GM12892 (cell line): ENCODE data around the gene SLC46A2. TPM values are rescaled to one million over a fixed set of nuclear protein-coding genes. Genes with fewer than 3 reads are reported as not detected.

ENCODE experiments used
- DNase-seq: peaks from one replicate; pipeline ENCODE4 v3.0.0; 2011; ENCODE audit not compliant: insufficient read length
- FAIRE-seq: peaks from 2 replicates; lab custom pipeline; 2011; peaks lifted over from hg19 to GRCh38; lab: Jason Lieb, UNC
- POLR2A ChIP-seq: IDR thresholded peaks from 2 replicates; pipeline ENCODE4 v1.6.1; 2011; ENCODE audit warnings: low read depth, low read length, control low read depth
- POLR2AphosphoS5 ChIP-seq: IDR thresholded peaks from 2 replicates; pipeline ENCODE4 v1.6.1; 2011; ENCODE audit warnings: low read depth, low read length, control low read depth
- TAF1 ChIP-seq: IDR thresholded peaks from 2 replicates; pipeline ENCODE4 v1.6.1; 2011; ENCODE audit warnings: low read depth, mild to moderate bottlenecking, control low read depth, low read length, borderline replicate concordance
- polyA plus RNA-seq: library from polyadenylated mRNA; unstranded; fragments of >200 nt; gene quantifications from one replicate; pipeline ENCODE4 v1.2.1, GENCODE V29; 2012; ENCODE audit warnings: missing spikeins, inconsistent platforms; ENCODE audit not compliant: missing spikeins

SLC46A2 gene, protein sequence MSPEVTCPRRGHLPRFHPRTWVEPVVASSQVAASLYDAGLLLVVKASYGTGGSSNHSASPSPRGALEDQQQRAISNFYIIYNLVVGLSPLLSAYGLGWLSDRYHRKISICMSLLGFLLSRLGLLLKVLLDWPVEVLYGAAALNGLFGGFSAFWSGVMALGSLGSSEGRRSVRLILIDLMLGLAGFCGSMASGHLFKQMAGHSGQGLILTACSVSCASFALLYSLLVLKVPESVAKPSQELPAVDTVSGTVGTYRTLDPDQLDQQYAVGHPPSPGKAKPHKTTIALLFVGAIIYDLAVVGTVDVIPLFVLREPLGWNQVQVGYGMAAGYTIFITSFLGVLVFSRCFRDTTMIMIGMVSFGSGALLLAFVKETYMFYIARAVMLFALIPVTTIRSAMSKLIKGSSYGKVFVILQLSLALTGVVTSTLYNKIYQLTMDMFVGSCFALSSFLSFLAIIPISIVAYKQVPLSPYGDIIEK
- not detected for polyA plus RNA-seq

DNA sequence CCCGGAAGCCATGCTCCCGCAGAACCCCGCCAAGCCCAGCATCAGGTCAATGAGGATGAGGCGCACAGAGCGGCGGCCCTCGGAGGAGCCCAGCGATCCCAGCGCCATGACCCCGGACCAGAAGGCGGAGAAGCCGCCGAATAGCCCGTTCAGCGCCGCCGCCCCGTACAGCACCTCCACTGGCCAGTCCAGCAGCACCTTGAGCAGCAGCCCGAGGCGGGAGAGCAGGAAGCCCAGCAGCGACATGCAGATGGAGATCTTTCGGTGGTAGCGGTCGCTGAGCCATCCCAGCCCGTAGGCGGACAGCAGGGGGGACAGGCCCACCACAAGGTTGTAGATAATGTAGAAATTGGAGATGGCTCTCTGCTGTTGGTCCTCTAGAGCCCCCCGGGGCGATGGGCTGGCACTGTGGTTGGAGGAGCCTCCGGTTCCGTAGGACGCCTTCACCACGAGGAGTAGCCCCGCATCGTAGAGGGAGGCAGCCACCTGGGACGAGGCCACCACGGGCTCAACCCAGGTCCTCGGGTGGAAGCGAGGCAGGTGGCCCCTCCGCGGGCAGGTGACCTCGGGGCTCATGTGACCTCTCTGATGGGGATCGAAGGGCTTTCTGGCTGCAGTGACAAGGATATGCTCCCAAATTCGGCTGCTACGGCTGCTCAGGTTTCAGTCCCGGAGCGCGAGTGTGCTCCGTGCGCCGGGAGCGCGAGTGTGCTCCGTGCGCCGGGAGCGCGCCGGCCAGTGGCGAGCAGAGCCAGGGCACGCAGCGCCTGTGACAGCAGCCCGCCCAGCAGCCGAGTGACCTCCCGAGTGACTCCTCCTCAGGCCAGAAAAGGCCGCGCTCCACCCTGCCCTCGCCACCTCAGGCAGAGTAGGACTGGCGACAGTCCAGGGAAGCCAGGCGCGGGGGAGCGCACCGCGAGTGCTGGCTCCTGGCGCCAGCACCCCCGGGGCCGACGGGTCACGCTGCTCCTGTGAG lies at the start of gene SLC46A2:
TSS of gene SLC46A2 (minus strand) at position 771 of the 976 bp plus-strand sequence. CDS start at position 576, 195 bp downstream.
- no peak for TF ChIP-seq POLR2AphosphoS5
- no peak for TF ChIP-seq POLR2A
- TF ChIP-seq TAF1, result no peak
- no peak for DNase-seq
- no peak for FAIRE-seq

DNA sequence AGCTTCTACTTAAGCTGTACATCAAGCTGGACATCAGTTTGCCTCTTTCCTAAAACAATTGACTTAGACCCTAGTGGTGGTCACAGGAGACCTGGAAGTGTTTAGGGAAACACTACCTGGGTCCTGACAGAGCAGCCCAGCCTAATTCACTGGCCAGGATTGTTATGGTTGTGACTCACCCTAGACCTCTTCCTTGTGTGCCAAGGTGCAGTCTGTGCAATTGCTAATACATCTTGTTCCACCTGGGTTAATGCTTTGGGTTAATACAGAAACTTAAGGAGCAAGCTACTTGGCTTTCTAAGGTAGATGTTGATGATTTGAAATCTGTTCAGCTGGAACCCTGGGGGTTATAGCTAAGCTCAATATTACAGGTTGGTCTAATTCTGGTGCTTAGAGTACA lies 48.7 kb upstream of the SLC46A2 start:
- TF ChIP-seq TAF1 (no peak), POLR2AphosphoS5 (no peak), POLR2A (no peak)
- DNase-seq (no peak), FAIRE-seq (no peak)

DNA sequence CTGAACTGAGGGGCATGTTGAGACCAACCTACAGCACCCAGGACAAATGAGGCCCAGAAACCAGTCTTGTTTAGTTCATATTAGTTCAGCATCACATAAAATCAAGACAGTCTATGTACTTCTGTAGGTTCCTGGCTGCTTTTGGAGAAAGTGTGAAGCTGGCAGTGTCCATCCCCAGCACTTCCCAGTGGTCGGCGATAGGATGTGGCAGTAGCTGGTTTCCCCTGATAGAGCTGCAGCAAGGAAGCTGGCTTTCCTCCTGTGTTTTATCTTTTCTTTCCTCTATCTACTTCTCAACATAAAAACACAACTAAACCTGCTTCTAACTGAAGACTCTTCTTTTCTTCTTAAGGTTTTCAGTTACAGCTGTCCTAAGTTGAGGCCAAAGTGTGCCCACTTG lies 43.0 kb upstream of the SLC46A2 start:
- TF ChIP-seq POLR2AphosphoS5 (no peak), TAF1 (no peak)
- no peak for FAIRE-seq
- no peak for DNase-seq

DNA sequence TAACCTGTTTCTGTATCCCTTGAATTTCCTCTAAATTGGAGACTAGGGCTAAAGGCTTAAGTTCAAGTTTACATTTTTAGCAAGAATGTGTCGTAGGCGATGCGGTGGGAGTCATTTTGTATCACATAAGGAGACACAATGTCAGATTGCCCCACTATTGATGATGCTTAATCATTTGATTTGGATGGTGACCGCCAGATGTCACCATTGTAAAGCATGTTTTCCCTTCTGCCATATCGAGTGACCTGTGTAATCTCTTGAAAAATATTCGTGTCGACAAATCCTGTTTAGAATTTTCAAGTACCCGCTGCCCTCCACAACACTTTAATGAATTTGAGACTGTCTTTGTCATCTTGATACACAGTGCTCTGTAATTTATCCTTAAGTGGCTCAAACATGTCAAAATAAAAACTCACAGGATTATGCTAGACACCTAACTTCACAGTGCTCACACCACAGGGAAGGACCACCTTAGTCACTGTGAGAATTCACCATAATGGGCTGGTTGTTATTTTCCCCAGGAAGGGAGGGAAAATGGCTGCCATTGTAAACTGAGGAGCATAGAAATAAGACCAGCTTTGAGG lies 34.5 kb upstream of the SLC46A2 start:
- DNase-seq (no peak), FAIRE-seq (peak; percentile 42)
- no peak for TF ChIP-seq POLR2AphosphoS5
- TF ChIP-seq TAF1, result no peak
- TF ChIP-seq POLR2A, result no peak

DNA sequence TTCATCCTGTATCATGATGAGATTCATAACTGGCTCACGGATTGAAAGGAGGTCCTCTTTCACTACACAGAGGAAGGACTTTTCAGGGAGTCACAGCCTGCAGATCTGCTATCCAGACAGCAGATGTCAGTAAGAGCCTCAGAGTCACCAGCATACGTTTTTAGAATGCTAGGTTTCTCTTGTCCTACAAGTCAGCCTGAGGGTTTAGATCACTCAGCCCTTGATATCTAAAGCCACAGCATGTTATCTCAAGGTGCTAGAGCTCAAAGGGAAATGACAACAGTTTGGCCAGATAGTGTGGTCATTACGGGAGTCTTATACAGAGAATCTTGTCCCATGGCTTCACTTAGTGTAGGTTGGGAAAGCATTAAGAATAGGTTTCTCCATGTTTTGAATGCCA lies 30.9 kb upstream of the SLC46A2 start:
- no peak for DNase-seq
- TF ChIP-seq TAF1, result no peak
- TF ChIP-seq POLR2A, result no peak
- no peak for TF ChIP-seq POLR2AphosphoS5
- FAIRE-seq, result no peak

DNA sequence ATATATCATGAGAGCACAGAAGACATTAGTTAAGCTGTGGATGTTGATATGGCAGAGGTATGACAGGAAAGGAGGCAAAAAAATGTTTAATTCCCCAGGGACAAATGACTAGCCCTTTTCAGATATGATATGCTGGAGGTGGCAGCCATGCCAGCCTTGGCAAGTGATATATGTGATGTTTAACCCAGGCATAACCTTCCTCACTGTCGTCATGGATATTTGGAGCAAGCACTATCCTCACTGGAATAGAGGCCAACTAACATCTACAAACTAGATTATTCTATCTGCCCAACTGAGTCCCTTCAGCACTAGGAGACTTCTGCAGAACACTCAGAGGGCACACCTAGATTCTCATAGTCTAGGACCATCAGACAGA lies 27.3 kb upstream of the SLC46A2 start:
- DNase-seq, result no peak
- TF ChIP-seq POLR2A, result no peak
- TF ChIP-seq TAF1, result no peak
- no peak for TF ChIP-seq POLR2AphosphoS5
- FAIRE-seq, result no peak

DNA sequence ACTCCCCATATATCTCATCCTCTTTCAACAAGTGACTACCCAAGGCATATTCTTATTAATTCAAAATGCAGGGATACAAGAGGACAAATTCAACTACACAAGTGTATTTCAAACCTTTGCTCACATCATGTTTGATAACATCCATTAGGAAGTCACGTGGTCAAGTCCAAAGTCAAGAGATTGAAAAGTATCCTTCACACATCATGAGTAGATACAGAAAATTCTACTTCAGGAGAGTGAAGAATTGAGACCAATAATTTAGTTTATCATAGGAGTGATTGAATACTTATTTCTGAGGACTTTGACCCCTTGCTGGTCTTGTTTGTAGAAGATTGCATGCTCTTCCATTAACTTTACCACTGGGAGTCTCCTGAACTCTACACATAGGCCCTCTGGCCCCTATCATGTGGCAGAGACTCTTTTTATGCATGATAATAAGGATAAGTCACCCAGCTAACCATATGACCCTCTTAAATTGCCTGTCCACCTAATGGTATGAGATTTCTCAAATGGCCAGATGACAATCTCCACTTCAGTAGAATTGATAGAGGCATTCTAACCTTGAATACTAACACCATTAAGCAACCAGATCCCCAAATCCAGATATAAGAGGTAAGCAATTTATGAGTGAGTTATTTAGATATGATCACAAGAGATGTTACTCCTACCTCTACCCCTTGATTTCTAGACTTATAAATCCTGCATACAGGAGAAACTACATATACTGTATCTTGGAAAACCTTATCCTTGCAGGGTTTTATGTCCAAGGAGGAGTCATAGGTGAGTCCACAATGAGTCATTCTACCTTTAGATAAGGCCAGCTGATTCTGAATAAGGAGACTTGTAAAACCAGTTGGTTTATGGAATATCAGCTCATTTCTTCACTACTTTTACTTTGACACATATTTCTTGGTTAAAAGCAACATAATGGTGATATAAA lies 26.6 kb upstream of the SLC46A2 start:
- TF ChIP-seq POLR2A, result no peak
- no peak for TF ChIP-seq TAF1
- no peak for TF ChIP-seq POLR2AphosphoS5
- DNase-seq (no peak), FAIRE-seq (no peak)

DNA sequence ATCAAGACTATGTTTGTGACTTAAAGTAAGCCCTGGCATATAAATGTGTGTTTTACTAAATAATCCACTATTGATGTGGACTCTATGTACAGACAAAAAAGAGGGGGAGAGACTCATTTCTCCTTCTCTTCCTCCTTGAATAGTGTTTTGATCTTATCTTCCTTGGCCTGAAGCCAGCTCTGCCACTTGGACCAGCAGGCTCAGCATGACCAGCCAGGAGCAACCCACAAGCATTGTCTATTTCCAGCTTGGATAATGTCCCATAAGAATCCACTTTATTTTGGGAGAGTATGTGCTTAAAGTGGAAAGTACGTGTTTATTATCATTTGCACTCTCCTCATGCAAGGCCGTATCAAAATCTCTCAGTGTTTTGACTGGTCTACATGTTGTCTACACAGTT lies 23.8 kb upstream of the SLC46A2 start:
- DNase-seq, result no peak
- TF ChIP-seq TAF1 (no peak), POLR2A (no peak), POLR2AphosphoS5 (no peak)
- FAIRE-seq, result no peak

DNA sequence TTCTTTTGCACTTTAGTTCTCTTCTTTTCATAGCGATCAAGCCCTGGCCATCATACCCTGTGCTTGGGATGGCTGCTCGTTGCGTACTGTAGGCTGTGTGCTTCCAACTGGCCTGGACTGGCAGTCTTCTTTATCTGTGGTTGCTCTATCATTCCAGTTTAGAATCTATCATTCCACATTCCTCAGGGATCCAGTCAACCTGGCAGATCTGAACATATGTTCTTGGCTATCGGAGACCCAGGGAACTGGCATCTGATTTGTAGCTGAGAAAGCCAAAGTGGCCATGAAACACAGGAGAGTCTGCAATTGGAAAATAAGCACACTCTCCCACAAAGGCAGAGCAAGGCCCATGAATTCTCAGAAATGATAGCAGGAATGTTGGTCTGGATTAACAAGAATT lies 22.6 kb upstream of the SLC46A2 start:
- DNase-seq (no peak), FAIRE-seq (no peak)
- TF ChIP-seq POLR2AphosphoS5 (no peak), TAF1 (no peak), POLR2A (no peak)

DNA sequence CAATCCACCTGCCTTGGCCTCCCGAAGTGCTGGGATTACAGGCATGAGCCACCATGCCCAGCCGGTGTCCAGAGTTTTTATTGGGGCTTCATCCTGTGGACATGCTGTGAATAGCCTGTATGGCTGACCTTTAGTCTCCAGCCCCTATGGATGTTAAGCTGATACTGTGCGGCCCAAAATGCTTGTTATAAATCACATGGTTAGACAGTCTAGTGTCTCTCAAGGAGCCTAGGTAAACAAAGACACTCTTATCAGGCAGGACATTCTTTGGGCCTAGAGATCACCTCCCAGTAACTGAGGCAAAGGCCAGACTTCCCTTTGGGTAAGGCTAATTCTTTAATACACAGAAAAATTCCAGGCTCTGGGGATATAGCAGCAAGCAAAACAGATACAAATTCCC lies 22.0 kb upstream of the SLC46A2 start:
- TF ChIP-seq TAF1 (no peak), POLR2AphosphoS5 (no peak), POLR2A (no peak)
- DNase-seq (no peak), FAIRE-seq (no peak)
